Uterus (tissue), 4 donors: ENCODE measurements around the gene PLRG1. TPM values are rescaled to one million over a fixed set of nuclear protein-coding genes. Genes with fewer than 3 reads are reported as not detected.
"Not testable (repeated sequence)": the region's sequence is repeated elsewhere in the genome, so short reads cannot be mapped to it uniquely, and the experiment has no call there.

ENCODE experiments used
- DNase-seq, 2 donors: peaks; one replicate each; pipeline ENCODE4 v3.0.0-alpha.2; 2019 to 2020
- H3K27ac ChIP-seq, 2 donors: fragments of 200-600 bp; sonication (generic); 1 replicate in 1 of 2; 2 replicates in 1 of 2; pipeline ENCODE4 v1.5.1; 2016 to 2018
- H3K27me3 ChIP-seq, 2 donors: fragments of 200-600 bp; sonication (generic); one replicate each; pipeline ENCODE4 v1.5.1; 2018 to 2019; ENCODE audit warnings: control low read depth in 1 of 2
- H3K36me3 ChIP-seq, 2 donors: fragments of 200-600 bp; sonication (generic); one replicate each; pipeline ENCODE4 v1.5.1; 2019; ENCODE audit warnings: control low read depth in 1 of 2
- H3K4me1 ChIP-seq, 2 donors: fragments of 200-600 bp; sonication (generic); one replicate each; pipeline ENCODE4 v1.5.1; 2018 to 2019; ENCODE audit warnings: control low read depth in 1 of 2
- H3K4me3 ChIP-seq, 2 donors: fragments of 200-600 bp; sonication (generic); 1 replicate in 1 of 2; 2 replicates in 1 of 2; pipeline ENCODE4 v1.5.1; 2018 to 2019; ENCODE audit warnings: mild to moderate bottlenecking in 1 of 2
- H3K9me3 ChIP-seq, 2 donors: fragments of 200-600 bp; sonication (generic); one replicate each; pipeline ENCODE4 v1.5.1; 2019; ENCODE audit warnings: control low read depth in 1 of 2
- CTCF ChIP-seq, 4 experiments: fragments of 200-600 bp in 2 of 4; fragments of 450-650 bp in 2 of 4; sonication (generic) in 2 of 4; IDR thresholded peaks; one replicate each; pipeline ENCODE4 v1.5.1; 2016 to 2019; ENCODE audit warnings: antibody characterized with exemption in 4 of 4, mild to moderate bottlenecking in 2 of 4, moderate library complexity in 1 of 4
- POLR2A ChIP-seq, 2 donors: fragments of 450-650 bp; IDR thresholded peaks; one replicate each; pipeline ENCODE4 v1.6.1; 2016; ENCODE audit warnings: antibody characterized with exemption in 2 of 2, mild to moderate bottlenecking in 1 of 2, moderate library complexity in 1 of 2
- intact Hi-C: fragments of 100-400 bp; cut with DNase I; formaldehyde crosslinking; loops from one replicate; pipeline ENCODE4 v1.15.1; 2023; ENCODE audit warnings: low total_unique reads
- total RNA-seq, 4 donors: library from RNA; depleted of rRNA in 3 of 4; stranded (reverse); fragments of >200 nt in 3 of 4; gene quantifications; one replicate each; pipeline versions ENCODE4 v1.1.0 to v1.2.4, GENCODE V29; 2014 to 2023
- donor health status: DM: yes; HTN: yes; CAD: no.

PLRG1 gene
- 10 to 100 TPM; 24.1 to 99.1 (median 85.2) TPM for total RNA-seq

GRCh38 chr4:154549894-154550790, at the start of gene PLRG1:
TSS of gene PLRG1 (minus strand) at chr4:154550400. CDS start at chr4:154550308, 92 bp downstream.
- intact Hi-C loops = no loop called here
- peak; percentile 96 to 97 for DNase-seq

GRCh38 chr4:154597798-154598774, 47.9 kb upstream of the PLRG1 start:
- no peak overlapping the region for H3K4me3 ChIP-seq
- no peak overlapping the region for H3K27ac ChIP-seq
- H3K9me3 ChIP-seq = no peaks in the 10 kb centered on the region
- no peaks in the 10 kb centered on the region for H3K27me3 ChIP-seq
- no peaks in the 10 kb centered on the region for H3K4me1 ChIP-seq
- no peak for TF ChIP-seq CTCF (IDR thresholded peaks at IDR 0.05)
- no peak for TF ChIP-seq POLR2A (IDR thresholded peaks at IDR 0.05)
- no peaks in the 10 kb centered on the region for H3K36me3 ChIP-seq
- intact Hi-C loops = no loop called here
- DNase-seq = no peak

More at GRCh38 chr4:154549894-154550790, at the start of gene PLRG1:
- no peaks in the 10 kb centered on the region for H3K9me3 ChIP-seq
- H3K27me3 ChIP-seq = no peaks in the 10 kb centered on the region
- H3K27ac ChIP-seq = peak within 1 kb of the TSS; percentile 84 to 89
- peaks cover 0 to 11% of the 10 kb centered on the region in 2 donors for H3K4me1 ChIP-seq
- peak within 1 kb of the TSS; percentile 58 to 91 for H3K4me3 ChIP-seq
- TF ChIP-seq CTCF (IDR thresholded peaks at IDR 0.05) = peak; percentile 35 to 63 (median 50)
- peak; percentile 70 to 84 for TF ChIP-seq POLR2A (IDR thresholded peaks at IDR 0.05)
- no peaks in the 10 kb centered on the region for H3K36me3 ChIP-seq

DNA sequence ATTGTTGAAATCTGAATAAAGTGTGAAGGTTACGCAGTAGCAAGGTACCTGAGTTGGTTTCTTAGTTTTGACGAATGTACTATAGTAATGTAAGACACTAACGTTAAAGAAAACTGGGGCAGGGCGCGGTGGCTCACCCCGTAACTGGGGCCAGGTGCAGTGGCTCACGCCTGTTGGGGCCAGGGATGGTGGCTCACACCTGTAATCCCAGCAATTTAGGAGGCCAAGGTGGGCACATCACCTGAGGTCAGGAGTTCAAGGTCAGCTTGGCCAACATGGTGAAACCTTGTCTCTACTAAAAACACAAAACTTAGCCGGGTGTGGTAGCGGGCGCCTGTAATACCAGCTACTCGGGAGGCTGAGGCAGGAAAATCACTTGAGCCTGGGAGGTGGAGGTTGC, 47.1 kb upstream of the PLRG1 start:
- H3K27ac ChIP-seq, H3K27me3 ChIP-seq, H3K9me3 ChIP-seq, H3K4me1 ChIP-seq, intact Hi-C loops, H3K36me3 ChIP-seq, DNase-seq, H3K4me3 ChIP-seq: not testable (repeated sequence)

- H3K27ac ChIP-seq = no peak overlapping the region
- no peak for TF ChIP-seq POLR2A (IDR thresholded peaks at IDR 0.05)
- H3K9me3 ChIP-seq = no peaks in the 10 kb centered on the region
- intact Hi-C loops = no loop called here
- no peaks in the 10 kb centered on the region for H3K27me3 ChIP-seq
- no peak for DNase-seq
- no peaks in the 10 kb centered on the region for H3K36me3 ChIP-seq
- no peaks in the 10 kb centered on the region for H3K4me1 ChIP-seq
- H3K4me3 ChIP-seq = no peak overlapping the region
These were observed 45.6 kb upstream of the PLRG1 start for GRCh38 chr4:154595807-154596206.

DNA sequence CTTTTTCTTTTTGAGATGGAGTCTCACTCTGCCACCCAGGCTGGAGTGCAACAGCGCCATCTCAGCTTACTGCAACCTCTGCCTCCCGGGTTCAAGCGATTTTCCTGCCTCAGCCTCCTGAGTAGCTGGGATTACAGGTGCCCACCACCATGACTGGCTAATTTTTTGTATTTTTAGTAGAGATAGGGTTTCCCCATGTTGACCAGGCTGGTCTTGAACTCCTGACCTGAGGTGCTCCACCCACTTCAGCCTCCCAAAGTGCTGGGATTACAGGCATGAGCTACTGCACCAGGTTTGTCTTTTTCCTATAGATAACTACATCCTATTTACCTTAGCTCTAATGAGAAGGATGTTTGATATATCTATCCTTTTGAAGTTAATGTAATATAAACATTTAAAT, 44.1 kb upstream of the PLRG1 start:
- H3K4me1 ChIP-seq, DNase-seq, H3K27me3 ChIP-seq, intact Hi-C loops, H3K4me3 ChIP-seq, H3K36me3 ChIP-seq, H3K9me3 ChIP-seq, H3K27ac ChIP-seq: not testable (repeated sequence)

DNA sequence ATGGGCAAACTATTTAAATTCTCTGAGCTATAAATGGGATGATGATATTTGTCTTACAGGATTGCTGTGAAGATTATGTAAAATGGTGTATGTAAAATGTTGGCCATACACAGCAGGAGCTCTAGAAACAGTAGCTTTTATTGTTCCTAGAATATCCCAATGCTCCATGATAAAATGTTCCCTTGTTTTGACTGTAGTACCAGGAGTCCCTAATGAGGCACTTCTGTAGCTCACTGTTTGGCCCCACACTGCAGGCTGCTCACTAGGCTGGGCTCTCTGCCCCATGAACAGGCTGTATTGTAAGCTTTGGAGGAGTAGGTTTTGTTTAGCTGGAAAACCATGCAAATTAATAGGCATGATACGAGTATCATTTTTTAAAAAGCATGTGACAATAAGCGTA, 43.7 kb upstream of the PLRG1 start:
- no peaks in the 10 kb centered on the region for H3K4me1 ChIP-seq
- TF ChIP-seq CTCF (IDR thresholded peaks at IDR 0.05) = no peak
- TF ChIP-seq POLR2A (IDR thresholded peaks at IDR 0.05) = no peak
- H3K36me3 ChIP-seq = no peaks in the 10 kb centered on the region
- no peak overlapping the region for H3K4me3 ChIP-seq
- no peak for DNase-seq
- no peaks in the 10 kb centered on the region for H3K27me3 ChIP-seq
- intact Hi-C loops = no loop called here
- H3K27ac ChIP-seq = no peak overlapping the region
- no peaks in the 10 kb centered on the region for H3K9me3 ChIP-seq
